NCI-H2196 treated with DMSO at 0.1 percent for 48 hours (cell line): ENCODE data around the gene WDFY2.
"Not testable (repeated sequence)": the region's sequence is repeated elsewhere in the genome, so short reads cannot be mapped to it uniquely, and the experiment has no call there.

Experiments used
- DNase-seq: peaks from one replicate; lab custom pipeline; 2025; ENCODE audit not compliant: unreplicated experiment; lab: John Stamatoyannopoulos, UW

WDFY2 gene

GRCh38 chr13:51628059-51628852 is 44.0 kb downstream of the WDFY2 start:
- no peak for DNase-seq

GRCh38 chr13:51629491-51630287 is 45.4 kb downstream of the WDFY2 start:
- no peak for DNase-seq

- DNase-seq = no peak
Measured at GRCh38 chr13:51630288-51630615, 46.0 kb downstream of the WDFY2 start.

- DNase-seq = no peak
Measured at GRCh38 chr13:51632591-51633362, 48.5 kb downstream of the WDFY2 start.

- no peak for DNase-seq
Measured at GRCh38 chr13:51635137-51635878, 51.0 kb downstream of the WDFY2 start.

- DNase-seq = no peak
Measured at GRCh38 chr13:51636349-51636890, 52.2 kb downstream of the WDFY2 start.

- no peak for DNase-seq
Measured at GRCh38 chr13:51637852-51638215, 53.6 kb downstream of the WDFY2 start.

GRCh38 chr13:51638216-51638871 is 54.1 kb downstream of the WDFY2 start:
- no peak for DNase-seq

- no peak for DNase-seq
Measured at GRCh38 chr13:51639171-51639570, 54.9 kb downstream of the WDFY2 start.

GRCh38 chr13:51640696-51641095 is 56.4 kb downstream of the WDFY2 start:
- not testable (repeated sequence) for DNase-seq

GRCh38 chr13:51643105-51643881 is 59.0 kb downstream of the WDFY2 start:
- no peak for DNase-seq

GRCh38 chr13:51643882-51644281 is 59.6 kb downstream of the WDFY2 start:
- DNase-seq = peak; percentile 3

GRCh38 chr13:51644654-51645053 is 60.4 kb downstream of the WDFY2 start:
- DNase-seq = no peak

- no peak for DNase-seq
Measured at GRCh38 chr13:51645154-51645650, 60.9 kb downstream of the WDFY2 start.

GRCh38 chr13:51645761-51646670 is 61.8 kb downstream of the WDFY2 start:
- no peak for DNase-seq

GRCh38 chr13:51647067-51647466 is 62.8 kb downstream of the WDFY2 start:
- no peak for DNase-seq

- DNase-seq = not testable (repeated sequence)
Measured at GRCh38 chr13:51652193-51652592, 67.9 kb downstream of the WDFY2 start.
